Activated CD8-positive, alpha-beta memory T cell treated with anti-CD3 and anti-CD28 coated beads for 24 hours (primary cell): Measurements from ENCODE around the gene ANK3.

Source experiments
- DNase-seq: peaks from one replicate; pipeline ENCODE4 v3.0.0-alpha.2; 2020

The ANK3 gene

DNA sequence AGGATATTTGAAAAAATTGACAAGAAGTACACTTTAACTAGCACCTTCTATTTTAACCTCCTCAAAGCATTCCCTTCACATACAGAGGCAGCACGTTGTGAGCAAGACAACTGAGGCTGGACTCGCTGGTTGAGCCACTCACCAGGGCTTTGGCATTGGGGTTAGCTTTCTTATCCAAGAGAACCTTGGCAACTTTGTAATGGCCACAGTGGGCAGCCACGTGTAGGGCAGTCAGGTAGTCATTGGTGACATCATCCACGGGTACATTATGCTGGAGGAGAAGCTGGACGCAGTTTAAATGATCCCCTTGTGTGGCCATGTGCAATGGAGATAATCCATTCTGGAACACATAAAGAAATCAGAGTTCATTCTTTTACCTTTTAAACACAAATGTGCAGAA, 181.8 kb downstream of the ANK3 start:
- DNase-seq, result no peak

DNA sequence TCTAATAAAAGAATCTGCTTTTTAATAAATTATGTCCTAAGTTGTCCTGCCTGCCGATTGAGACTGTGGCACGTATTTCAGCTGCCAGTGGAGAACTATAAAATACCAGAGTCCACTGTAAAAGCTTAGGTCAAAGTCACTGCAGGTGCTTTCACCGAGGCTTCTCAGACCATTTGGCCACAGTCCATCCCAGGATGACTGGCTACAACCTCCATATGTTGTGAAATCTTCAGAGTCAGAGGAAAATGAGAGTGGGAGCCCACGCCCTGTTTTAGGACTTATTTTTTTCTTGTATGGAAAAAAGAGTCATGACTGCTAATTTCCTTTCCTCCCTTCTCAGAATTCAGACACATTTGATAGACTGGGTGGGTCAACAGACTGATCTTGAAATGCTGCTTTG, 182.9 kb downstream of the ANK3 start:
- no peak for DNase-seq

DNA sequence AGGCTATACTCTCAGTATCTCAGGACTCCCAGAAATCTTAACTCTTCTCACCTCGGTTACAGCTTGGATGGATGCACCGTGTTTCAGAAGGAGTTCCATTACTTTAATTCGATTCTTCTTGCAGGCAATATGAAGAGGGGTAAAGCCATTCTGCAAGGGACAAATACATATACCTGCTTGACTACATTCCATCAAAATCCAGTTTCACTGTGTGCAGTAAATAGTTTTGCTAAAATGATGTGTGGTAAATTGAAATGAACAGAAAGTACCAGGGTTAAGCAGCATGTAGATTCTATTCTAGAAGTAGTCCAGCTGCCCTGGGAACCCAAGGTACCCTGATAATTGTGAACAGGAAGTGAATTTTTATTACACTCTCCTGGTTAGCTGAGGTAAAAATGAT, 183.9 kb downstream of the ANK3 start:
- DNase-seq, result no peak

DNA sequence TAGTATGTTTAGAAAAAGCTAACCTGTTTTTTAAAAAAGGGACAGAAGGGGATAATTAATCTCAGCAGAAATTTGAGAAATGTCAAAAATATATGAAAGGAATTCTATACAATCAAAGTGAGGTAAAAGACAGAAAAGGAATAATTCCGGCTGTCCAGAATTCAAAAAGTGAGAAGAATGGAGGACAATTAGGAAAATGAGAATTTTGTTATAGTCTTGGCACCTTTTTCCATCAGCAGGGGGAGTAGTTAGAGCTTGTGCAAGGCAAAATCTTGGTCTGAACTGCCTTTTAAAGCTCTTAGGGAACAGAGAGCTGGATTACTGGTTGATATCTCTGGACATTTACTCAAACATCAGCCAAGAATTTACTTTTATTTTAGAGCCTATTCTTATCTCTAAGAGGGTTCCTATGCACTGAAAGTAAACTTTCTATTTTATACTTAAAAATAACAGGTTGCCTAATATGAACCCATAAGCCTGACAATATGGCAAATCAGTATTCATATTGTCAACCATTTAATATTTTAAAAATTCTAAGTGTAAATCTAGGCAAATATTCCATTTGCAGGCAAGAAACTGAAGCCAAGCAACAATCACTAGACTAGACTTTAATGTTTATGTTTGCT, 185.6 kb downstream of the ANK3 start:
- DNase-seq, result no peak

DNA sequence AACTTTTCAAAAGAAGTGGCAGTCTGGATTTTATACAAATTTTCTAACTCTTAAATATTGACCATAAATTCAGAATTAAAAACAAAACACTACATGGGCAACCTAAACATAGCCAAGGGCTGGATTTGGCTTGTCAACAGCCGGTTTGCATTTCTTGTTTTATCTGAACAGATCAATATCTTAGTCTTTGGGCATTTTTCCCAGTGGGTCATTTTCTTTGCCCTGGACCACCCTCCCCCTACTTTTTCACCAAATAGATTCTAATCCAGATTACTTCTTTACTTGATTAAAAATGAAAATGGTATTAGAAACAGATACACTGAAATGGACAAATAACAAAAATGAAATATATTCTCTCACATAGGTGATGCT, 189.0 kb downstream of the ANK3 start:
- DNase-seq, result no peak

DNA sequence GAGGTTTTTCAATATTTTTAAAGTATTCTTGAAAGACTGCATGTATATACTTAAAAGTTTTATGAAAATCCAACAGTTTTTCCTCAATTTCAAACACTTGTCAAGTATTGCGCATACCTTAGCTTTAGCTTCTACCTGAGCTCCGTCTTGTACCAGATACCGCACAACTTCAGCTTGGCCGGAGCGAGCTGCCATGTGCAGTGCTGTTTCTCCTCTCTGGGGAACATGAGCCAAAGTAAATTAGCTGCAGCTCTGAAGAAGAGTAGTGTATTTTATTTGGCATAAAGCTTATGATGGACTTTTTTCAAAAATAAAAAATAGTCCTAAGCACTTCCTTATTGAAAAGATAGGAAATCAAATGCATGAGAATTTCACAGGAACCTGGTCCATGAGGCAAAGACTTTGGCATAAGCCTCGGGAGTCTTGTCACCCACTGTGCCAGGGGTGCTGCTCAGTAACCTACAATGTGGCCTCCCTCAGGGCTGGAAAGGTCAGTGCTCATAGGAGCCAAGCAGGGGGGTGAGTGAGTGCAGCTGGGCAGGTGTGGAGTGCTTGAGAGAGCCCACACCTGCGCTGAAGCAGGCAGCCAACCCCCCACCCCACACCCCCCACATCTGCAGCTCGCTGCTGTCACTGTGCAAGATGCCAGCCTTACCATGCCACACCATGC, 189.5 kb downstream of the ANK3 start:
- DNase-seq, result no peak

DNA sequence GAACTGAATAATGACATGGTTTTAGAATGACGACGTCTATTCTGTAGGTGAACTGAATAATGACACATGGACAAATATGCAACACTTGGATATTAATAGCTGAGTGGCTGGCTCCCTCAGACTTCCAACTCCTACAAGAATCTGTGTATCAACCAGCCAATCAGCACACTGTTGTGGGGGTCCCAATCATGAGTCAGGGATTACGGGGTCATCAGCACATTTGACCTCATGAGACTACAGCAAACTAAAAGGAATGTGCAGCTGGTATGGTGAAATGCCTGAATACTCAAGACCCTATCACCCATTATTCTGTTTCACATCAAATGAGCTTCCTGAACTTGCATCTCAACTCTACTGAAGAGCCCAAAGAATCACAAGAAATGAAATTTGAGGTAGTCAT, 192.5 kb downstream of the ANK3 start:
- DNase-seq, result no peak

DNA sequence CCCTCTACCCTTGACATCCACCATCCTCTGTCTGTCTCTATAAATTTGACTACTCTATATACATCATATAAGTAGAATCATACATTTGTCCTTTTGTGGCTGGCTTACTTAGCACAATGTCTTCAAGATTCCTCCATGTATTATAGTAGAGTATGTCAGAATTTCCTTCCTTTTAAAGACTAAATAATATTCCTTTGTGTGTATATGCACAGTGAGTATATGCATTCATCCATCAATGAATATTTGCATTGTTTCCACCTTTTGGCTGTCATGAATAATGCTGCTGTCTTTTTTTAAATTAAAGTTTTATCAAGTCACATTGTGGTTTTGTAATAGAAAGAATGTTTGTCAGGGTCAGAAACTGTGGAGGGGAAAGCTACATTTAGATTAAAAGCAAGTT, 195.3 kb downstream of the ANK3 start:
- DNase-seq, result no peak

DNA sequence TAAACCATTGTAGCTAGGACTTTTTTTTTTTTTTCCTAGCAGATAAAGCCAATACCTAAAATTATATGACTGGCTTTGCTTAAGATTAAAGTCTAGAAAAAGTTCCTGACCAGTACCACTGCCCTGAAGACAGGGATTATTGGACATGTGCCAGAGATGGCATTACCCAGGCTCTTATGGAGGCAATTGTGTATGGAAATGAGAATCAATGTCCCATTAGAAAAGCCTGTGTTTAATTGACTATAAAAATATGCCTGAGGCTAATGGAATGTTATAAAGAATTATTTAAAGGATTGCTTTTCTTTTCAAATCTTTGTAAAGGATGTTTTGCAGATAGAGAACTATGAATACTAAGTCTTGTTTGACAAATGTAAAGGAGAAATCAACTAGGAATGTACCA, 196.7 kb downstream of the ANK3 start:
- no peak for DNase-seq

DNA sequence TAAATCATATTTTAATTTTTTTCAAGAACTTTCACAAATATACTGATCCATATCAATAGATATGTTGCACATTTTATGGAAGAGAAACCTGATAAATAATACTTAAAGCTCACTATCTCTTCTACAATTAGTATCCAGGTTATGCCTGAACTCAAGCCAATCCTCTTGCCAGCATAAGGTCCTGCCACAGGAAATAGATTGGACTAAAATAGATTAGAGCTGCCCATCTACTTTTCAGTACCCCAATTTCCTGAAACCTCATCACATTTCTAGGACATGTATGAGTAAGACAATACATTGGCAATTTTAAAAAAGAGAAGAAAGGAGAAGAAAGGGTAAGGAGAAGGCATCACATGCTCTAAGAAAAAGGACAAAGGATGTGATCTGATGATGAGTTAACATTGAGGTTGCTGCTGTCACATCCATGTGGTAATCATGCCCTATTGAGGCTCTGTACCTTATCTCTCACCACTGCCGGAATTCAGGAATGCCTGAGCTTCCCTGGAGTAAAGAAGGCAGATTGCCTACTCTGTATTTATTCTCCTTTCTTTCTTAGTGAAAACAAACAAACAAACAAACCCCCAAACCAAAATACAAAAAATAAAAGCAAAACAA, 199.7 kb downstream of the ANK3 start:
- DNase-seq, result no peak

DNA sequence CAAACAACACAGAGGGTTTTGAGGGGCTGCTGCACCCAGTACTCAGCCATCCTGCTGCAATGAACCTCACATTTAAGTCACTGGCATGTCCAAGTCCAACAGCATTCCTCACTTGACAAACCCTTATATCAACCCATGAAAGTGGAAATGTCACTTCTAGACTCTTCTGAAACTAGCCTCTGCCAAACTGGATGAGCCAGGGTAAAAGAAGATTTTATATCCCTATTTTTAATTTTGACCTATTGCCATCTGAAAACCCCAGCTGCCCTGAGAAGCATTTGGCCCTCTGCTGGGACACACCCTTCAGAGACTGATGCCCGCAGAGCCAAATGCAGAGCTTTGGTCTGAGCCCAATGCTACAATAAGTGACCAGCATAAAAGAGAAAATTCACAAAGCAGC, 201.1 kb downstream of the ANK3 start:
- DNase-seq, result no peak

DNA sequence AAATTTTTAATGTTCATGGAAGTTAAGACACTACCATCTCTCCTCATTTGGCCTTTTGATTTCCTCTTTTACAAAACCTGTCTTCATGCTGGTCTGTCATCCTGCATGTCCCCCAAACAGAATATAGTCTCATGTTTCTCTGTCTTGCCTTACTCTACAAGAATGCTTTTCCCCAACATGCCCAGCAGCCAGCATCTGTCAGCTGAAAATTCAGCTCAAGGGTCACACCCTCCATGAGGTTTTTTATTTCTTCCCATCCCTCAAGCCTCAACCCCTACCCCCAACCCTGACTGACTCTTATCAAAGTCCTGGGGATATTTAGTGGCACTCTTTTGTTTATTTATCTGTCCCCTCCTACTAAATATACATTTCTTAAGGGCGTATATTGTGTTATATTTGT, 202.0 kb downstream of the ANK3 start:
- DNase-seq, result no peak

DNA sequence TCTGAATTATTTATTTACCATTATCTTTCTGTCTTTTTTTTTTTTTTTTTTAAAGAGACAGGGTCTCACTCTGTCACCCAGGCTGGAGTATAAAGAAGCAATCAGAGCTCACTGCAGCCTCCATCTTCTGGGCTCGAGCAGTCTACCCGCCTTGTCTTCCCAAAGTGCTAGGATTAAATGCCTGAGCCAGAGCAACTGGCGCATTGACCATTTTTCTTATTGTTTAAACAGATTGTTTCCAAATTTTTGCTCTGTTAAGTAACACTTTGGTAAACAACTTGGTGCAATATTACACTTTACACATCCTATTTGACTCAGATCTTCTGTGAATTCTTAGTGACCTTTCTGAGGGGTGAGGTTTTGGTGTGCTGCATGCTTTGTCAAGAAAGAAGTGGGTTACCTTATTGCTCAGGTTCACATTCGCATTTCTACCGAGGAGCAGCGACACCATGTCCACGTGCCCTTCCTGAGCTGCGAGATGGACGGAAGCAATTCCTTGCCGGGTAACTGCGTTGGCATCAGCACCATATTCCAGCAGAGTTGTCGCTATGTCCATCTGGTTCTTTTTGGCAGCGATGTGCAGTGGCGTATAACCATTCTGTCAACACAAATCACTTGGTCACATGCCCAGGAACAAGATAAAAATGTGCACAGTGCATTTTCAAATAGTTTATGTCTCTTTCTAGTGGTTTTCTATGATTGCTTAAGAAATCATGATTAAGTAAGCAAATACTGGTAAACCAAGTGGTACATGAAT, 203.2 kb downstream of the ANK3 start:
- DNase-seq, result no peak

DNA sequence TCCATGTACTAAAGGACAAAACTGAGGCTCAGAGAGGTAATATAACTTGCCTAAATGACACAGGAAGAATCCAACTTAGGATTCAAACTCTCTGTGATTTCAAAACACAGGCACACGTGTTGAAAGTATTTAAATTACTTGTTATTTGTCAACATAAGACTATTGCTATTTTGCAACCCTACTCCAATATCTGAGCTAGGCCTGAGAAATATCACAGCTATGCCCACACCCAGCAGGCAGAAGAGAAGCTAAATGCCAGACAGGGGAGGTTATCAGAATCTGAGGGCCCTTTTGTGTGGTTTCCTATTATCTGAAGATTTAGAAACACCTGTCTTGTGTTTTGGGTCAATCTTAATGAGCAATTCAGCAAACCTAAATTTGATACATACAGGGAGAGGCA, 204.3 kb downstream of the ANK3 start:
- no peak for DNase-seq

DNA sequence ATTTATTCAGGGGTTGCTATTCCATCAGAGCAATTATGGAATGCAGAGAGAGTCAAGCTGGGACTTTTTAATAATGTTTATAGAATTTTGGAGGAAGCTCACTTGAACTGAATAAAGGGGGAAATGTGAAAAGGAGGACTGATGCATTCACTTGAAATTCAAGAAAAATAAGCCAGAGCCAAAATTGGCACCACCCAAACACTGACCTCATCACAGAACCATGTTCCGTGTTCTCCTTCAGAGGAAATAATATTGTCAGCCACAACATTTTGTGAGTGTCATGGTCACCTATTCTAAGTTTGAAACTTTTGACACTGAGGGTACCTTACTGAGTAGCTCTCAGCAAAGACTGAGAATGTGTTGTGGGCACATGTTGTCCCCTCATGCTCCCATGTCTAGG, 207.0 kb downstream of the ANK3 start:
- no peak for DNase-seq

DNA sequence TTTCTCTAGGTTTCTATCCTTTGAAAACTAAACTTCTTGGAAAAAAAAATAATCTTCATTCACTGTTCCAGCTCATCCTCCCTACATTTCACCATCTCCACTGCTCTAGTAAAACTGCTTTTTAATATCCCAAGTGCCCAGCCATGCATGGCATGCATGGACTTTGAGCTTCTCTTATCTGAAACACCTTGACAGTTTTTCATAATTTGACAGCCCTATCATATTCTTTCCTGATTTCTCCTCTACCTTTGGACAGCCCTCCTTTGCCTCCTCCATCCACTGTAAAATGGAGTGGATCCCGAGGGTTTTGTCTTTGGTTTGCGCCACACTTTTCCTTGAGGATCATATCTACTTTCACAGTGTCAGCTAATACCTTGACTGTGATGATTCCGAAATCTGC, 212.8 kb downstream of the ANK3 start:
- no peak for DNase-seq

DNA sequence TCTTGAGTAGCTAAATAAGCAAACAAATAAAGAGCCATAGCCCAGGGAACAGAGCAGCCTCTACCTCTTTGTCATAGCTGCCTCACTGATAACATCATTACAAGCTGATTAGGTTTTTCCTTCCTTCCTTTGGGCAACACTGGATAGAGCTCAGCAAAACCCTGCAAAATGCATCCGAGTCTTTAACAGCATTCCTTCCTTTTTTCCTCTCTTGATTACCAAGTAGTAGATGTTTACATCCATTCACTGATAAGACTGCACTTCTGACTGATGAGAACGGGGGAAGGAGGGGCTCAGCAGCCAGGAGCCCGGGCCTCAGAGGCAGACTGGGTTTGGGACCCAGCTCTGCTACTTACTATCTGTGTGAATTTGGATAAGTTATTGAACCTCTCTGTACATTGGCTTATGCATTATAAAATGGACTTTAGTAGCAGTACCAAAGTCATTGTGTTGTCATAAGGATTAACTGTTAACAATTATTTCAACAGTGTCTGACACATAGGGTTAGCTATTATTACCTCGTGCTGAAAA, 214.2 kb downstream of the ANK3 start:
- DNase-seq, result no peak

DNA sequence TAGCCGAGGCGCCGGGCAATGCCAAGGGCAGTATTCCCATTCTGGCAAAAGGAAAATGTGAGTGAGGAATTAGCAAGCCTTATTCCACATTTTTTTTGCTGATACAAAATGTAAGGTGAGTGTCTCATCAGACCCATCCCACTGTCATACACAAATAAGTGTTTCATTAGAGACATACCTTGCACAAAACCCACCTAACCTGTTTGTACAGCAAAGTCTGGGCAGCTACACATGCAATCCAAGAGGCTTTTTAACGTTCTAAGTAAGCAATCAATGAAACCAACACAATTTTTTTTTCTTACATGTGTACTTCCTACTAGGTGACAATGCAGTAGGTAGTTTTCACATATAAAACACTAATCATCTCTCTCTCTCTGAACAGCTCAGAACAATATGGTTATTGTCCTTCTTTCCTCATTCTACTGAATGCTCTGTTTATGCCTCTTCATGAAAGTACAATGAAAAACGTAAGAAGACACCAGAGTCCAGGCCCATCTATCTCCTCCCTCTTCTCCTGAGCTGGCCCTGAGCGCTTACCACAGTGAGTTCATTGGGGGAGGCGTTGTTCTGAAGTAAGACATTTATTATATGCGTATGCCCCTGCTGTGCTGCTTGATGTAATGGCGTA, 217.2 kb downstream of the ANK3 start:
- DNase-seq, result no peak

DNA sequence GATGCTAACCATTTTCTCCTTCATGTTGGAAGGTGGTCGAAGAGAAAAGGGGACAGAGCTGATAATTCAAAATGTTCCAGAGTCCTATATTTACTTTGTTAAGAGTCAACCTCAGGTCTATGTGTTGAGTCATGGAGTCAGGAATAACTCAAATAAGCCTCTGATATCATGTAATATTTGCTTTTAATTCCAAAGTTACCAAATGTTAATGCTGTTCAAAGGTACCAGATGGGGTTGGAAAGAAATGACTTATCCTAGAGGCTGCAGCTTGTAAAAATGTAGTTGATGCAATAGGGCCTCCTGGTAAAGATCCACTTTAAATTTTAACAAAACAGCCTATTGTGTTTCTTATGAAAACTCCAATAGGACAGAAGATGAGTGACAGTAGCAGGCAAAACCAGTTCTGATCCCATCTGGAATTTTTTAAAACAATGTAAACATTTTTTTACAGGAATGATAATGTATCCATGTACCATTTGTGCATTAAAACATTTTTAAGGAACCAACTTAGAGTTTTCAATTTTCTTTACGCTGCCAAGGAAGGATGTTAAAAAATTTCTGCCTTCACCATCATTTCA, 218.2 kb downstream of the ANK3 start:
- DNase-seq, result no peak

DNA sequence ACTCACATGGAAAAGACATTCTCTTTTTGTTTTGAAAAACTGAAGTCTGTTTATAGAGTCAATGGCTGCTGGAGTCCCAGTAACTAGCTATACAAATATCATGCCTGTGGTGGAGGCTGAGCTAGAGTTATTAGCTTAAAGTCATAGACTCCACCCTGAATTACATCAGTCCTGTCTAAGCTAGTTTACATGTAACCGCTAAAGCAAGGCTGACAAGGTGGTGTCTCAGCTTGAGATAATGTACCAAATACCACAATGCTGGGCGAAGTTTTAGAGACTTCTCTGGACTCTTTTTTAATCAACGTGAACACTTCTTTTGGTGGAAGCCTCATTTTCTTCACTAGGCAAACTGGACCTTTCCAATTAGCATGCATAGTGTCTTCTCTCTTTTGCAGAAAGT, 219.4 kb downstream of the ANK3 start:
- DNase-seq, result no peak

DNA sequence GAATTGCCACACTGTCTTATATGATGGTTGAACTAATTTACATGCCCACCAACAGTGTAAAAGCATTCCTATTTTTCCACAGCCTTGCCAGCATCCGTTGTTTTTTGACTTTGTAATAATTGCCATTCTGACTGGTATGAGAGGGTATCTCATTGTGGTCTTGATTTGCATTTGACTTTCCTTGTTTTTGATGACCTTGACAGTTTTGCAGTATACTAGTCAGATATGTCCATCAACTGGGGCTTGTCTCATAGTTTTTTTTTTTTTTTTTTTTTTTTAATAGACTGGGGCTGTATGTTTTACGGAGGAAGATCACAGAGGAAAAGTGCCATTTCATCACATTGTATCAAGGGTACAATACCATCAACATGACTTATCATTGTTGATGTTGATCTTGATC, 220.6 kb downstream of the ANK3 start:
- DNase-seq, result no peak

DNA sequence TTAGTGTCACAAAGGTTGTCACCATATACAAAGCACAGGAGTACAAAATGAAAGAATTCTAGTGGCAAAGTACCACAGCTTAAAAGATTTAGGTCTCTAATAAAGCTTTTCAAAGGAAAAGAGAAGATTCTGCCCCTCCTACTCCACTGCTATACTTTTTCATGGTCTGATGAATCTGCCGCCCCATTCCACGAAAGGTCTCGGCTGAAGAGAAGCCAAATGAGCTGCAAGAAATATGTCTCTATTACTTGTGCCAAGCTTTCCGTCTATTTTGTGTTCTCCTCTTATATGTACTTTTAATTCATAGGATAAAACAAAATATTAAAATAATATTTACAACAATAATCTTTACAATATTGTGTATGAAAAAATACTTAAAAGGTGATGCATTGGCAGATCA, 222.6 kb downstream of the ANK3 start:
- no peak for DNase-seq

DNA sequence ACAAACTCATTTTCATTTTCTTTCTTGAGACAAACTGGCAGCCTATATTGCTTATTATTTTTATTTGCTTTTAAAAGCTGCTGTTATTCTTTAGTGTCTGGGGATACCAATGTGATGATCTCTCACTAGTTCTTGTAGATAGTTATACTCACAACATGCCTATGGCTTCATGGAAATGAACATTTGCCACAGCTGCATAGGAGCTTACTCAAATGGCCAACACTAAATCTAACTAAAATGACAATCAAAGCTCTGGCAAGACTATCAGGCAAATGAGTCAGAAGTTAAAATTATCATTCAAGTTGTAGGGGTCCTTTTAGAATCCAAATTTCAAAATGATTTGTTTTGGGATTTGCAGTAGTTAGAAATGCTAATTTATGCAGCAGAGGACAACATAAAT, 225.9 kb downstream of the ANK3 start:
- DNase-seq, result no peak
